ENCODE results near the gene GGA3.
A peak's percentile ranks its signal among the peaks of the same experiment; 100 is the strongest.
"Not testable (repeated sequence)": the region's sequence is repeated elsewhere in the genome, so short reads cannot be mapped to it uniquely, and the experiment has no call there.

GGA3 gene

DNA sequence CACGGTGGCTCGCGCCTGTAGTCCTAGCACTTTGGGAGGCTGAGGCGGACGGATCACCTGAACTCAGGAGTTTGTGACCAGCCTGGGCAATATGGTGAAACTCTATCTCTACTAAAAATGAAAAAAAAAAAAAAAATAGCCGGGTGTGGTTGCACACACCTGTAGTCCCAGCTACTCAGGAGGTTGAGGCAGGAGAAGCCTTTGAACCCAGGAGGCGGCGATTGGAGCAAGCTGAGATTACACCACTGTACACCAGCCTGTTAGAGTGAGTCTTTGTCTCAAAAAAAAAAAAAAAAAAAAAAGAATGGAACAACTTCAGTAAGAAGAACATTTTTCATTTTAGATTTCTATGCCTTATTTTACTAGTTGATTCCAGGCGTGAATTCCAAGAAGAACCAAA lies 53.2 kb downstream of the GGA3 start:
- no peak overlapping the region for H3K4me3 ChIP-seq (ENCODE audit: low read depth, low read length)
- TF ChIP-seq, protein P1, sequence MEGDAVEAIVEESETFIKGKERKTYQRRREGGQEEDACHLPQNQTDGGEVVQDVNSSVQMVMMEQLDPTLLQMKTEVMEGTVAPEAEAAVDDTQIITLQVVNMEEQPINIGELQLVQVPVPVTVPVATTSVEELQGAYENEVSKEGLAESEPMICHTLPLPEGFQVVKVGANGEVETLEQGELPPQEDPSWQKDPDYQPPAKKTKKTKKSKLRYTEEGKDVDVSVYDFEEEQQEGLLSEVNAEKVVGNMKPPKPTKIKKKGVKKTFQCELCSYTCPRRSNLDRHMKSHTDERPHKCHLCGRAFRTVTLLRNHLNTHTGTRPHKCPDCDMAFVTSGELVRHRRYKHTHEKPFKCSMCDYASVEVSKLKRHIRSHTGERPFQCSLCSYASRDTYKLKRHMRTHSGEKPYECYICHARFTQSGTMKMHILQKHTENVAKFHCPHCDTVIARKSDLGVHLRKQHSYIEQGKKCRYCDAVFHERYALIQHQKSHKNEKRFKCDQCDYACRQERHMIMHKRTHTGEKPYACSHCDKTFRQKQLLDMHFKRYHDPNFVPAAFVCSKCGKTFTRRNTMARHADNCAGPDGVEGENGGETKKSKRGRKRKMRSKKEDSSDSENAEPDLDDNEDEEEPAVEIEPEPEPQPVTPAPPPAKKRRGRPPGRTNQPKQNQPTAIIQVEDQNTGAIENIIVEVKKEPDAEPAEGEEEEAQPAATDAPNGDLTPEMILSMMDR (conservative IDR thresholded peaks at IDR 0.05; ENCODE audit: low read depth, low read length): no peak
- no peak for DNase-seq (ENCODE audit: low read depth)

DNA sequence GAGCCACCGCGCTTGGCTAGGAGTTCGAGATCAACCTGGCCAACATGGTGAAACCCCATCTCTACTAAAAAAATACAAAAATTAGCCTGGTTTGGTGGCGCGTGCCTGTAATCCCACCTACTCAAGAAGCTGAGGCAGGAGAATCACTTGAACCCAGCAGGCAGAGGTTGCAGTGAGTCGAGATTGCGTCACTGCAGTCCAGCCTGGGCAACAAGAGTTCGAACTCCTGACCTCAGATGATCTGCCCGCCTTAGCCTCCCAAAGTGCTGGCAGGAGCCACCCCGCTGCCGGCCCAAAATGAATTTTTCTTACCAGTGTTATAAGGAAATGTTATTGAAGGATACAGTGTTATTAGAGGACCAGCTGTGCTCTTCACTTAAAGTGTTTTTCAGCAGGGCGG lies 53.6 kb downstream of the GGA3 start:
- H3K4me3 ChIP-seq (ENCODE audit: low read depth, low read length): no peak overlapping the region
- no peak for DNase-seq (ENCODE audit: low read depth)
- TF ChIP-seq, protein P1 (conservative IDR thresholded peaks at IDR 0.05; ENCODE audit: low read depth, low read length): no peak

DNA sequence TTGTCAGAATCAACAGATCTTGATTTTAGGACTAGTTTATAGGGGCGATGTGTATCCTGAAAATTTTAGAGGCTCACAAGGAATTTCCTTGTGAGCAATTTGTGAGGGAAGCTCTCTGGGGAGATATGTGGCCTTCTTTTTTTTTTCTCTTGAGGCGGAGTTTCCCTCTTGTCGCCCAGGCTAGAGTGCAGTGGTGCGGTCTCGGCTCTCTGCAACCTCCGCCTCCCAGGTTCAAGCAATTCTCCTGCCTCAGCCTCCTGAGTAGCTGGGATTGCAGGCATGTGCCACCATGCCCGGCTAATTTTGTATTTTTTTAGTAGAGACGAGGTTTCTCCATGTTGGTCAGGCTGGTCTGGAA lies 54.4 kb downstream of the GGA3 start:
- not testable (repeated sequence) for DNase-seq (ENCODE audit: low read depth); H3K4me3 ChIP-seq (ENCODE audit: low read depth, low read length)

DNA sequence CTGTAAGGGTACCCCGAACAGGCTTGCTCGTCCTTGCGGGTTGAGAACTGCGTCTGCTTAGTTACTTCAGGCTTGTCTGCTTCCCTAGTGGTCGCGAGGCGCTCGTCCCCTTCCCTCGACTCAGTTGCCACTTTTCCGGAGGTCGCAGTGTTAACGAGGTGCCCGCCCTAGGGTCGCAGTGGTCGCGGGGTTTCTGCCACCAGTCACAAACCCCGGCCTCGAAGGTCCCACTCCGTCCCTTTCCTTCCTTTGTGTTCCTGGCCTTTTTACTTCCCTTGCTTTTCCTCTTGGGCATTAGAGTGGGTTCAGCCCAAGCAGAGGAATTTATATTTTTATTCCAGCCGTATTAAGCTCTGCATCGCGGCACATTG lies 55.6 kb downstream of the GGA3 start:
- TF ChIP-seq, protein P1 (conservative IDR thresholded peaks at IDR 0.05; ENCODE audit: low read depth, low read length): peak; percentile 20
- DNase-seq (ENCODE audit: low read depth): no peak
- H3K4me3 ChIP-seq (ENCODE audit: low read depth, low read length): peak overlapping the region; percentile 70

DNA sequence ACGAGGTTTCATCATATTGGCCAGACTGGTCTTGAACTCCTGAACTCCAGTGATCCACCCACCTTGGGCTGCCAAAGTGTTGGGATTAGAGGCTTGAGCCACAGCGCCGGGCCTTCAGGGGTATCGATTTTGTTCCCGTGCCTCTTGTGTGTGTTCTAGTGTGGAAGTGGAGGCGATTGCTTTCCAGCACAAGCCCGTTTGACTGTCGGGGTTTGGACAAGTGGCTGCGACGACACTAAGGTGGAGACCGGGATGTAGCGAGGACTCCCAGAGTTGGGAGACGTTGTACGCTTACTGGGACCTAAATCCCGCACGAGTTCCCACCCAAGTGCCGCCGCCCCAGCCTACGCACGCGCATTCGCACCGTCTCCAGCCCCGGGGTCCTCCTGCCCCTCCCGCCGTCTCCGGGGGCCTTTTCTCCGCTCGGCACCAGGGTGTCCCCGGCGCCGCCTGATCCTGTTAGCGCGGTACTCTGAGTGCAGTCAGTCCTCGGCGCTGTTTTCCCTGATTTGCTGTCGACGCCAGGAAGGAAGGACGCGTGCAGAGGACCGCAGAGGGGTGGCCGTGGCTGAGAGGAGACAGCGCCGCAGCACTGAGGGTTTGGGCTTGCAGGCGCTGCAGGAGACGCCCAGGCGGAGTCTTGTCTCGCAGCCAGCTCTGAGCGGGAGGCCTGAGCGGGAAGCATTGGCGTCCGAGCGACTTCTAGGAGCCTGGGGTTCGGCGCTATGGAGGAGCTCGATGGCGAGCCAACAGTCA lies 56.2 kb downstream of the GGA3 start, which contains the start of gene NUP85:
Gene NUP85, plus strand, starts transcription at position 643 of the 756 bp plus-strand sequence. Its CDS starts 83 bp downstream, at position 726.
- TF ChIP-seq, protein P1 (conservative IDR thresholded peaks at IDR 0.05; ENCODE audit: low read depth, low read length): no peak
- peak within 1 kb of the TSS; percentile 70 for H3K4me3 ChIP-seq (ENCODE audit: low read depth, low read length)

DNA sequence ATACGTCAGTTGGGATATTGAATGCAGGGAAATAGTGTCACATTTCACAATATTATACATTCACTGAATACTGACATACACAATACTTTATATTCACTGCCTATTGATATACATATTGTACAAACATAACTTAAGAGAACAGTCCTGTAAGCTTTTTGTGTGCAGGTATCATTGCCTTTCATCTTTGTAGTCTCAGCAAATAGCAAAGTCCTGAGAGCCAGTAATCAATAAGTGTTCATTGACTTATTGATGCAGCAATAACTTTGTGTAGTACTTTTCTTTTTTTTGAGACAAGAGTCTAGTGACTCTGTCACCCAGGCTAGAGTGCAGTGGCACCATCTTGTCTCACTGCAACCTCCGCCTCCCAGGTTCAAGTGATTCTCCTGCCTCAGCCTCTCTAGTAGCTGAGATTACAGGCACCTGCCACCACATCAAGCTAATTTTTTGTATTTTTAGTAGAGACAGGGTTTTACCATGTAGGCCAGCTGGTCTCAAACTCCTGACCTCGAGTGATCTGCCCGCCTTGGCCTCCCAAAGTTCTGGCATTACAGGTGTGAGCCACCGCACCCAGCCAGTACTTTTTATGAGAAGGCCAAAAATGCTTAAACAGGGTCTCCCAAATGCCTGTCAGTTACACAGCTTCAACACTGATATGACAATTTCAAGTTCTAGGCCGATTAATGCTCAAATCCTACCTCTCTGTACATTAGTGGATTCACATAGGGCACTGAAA lies 61.4 kb downstream of the GGA3 start:
- no peak for DNase-seq (ENCODE audit: low read depth)
- no peak overlapping the region for H3K4me3 ChIP-seq (ENCODE audit: low read depth, low read length)
- TF ChIP-seq, protein P1 (conservative IDR thresholded peaks at IDR 0.05; ENCODE audit: low read depth, low read length): no peak

More for the DNA sequence above, 56.2 kb downstream of the GGA3 start, which contains the start of gene NUP85:
- DNase-seq (ENCODE audit: low read depth): peak; percentile 93

DNA sequence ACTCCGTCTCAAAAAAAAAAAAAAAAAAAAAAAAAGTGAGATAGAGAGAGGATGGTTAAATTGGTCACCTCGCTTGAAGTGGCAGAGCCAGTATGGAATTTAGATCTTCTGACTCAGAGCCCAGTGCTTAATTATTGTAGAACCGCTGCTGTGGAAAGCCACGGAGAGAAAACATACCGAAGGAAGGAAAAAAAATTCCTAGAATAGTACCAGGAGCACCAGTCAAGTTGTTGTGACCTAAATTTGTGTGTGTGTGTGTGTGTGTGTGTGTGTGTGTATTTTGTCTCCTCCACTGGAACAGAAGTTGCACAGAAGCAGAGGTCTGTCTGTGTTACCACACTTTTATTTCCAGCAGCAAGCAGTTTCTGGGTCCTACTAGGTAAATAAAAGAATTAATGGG lies 66.5 kb downstream of the GGA3 start:
- TF ChIP-seq, protein P1 (conservative IDR thresholded peaks at IDR 0.05; ENCODE audit: low read depth, low read length): no peak
- no peak for DNase-seq (ENCODE audit: low read depth)
- H3K4me3 ChIP-seq (ENCODE audit: low read depth, low read length): no peak overlapping the region
